Ishikawa (cell line): Measurements from ENCODE around the gene UHRF1.

ENCODE experiments used
- CEBPB ChIP-seq: IDR thresholded peaks from 2 replicates; pipeline ENCODE4 v1.6.1; 2012
- CREB1 ChIP-seq: IDR thresholded peaks from 2 replicates; pipeline ENCODE4 v1.6.1; 2012; ENCODE audit warnings: low read depth
- EGR1 ChIP-seq: IDR thresholded peaks from 2 replicates; pipeline ENCODE4 v1.6.1; 2012
- EP300 ChIP-seq: IDR thresholded peaks from 2 replicates; pipeline ENCODE4 v1.6.1; 2012; ENCODE audit warnings: borderline replicate concordance
- FOXM1 ChIP-seq: IDR thresholded peaks from 2 replicates; pipeline ENCODE4 v1.6.1; 2012; ENCODE audit warnings: low read depth, borderline replicate concordance
- NFIC ChIP-seq: IDR thresholded peaks from 2 replicates; pipeline ENCODE4 v1.6.1; 2012
- RAD21 ChIP-seq: IDR thresholded peaks from 2 replicates; pipeline ENCODE4 v1.6.1; 2012; ENCODE audit warnings: low read depth
- TAF1 ChIP-seq: IDR thresholded peaks from 2 replicates; pipeline ENCODE4 v1.6.1; 2012; ENCODE audit warnings: low read depth, mild to moderate bottlenecking
- TCF12 ChIP-seq: IDR thresholded peaks from 2 replicates; pipeline ENCODE4 v1.6.1; 2012; ENCODE audit warnings: low read depth
- TEAD4 ChIP-seq: IDR thresholded peaks from 2 replicates; pipeline ENCODE4 v1.6.1; 2012
- YY1 ChIP-seq: IDR thresholded peaks from 2 replicates; pipeline ENCODE4 v1.6.1; 2012; ENCODE audit warnings: low read depth
- ZBTB7A ChIP-seq: IDR thresholded peaks from 2 replicates; pipeline ENCODE4 v1.6.1; 2012; ENCODE audit warnings: low read depth
- TF ChIP-seq, protein P1 (sequence below): IDR thresholded peaks from 2 replicates; pipeline ENCODE4 v1.6.1; 2012
- TF ChIP-seq, protein P2 (sequence below): IDR thresholded peaks from 2 replicates; pipeline ENCODE4 v1.6.1; 2012
- TF ChIP-seq, protein P3 (sequence below): IDR thresholded peaks from 2 replicates; pipeline ENCODE4 v1.6.1; 2012; ENCODE audit warnings: low read depth, mild to moderate bottlenecking

The UHRF1 gene

DNA sequence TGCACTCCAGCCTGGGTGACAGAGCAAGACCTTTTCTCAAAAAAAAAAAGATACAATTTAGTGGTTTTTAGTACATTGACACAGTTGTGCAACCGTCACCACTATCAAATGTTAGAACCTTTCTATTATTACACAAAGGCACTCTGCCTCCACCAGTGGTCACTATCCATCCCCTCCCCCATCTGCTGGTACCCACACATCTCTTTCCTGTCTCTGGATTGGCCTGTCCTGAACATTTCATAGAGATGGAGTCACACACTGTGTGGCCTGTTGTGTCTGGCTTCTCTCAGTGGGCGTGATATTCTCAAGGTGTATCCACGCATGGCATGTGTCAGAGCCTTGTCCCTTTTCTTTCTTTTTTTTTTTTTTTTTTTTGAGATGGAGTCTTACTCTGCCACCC lies 70.8 kb downstream of the UHRF1 start:
- TF ChIP-seq EGR1 (no peak), TCF12 (no peak), CEBPB (no peak), RAD21 (no peak), ZBTB7A (no peak), CREB1 (no peak), NFIC (no peak), YY1 (no peak), TAF1 (no peak), FOXM1 (no peak), TEAD4 (no peak)
- TF ChIP-seq, protein P1, sequence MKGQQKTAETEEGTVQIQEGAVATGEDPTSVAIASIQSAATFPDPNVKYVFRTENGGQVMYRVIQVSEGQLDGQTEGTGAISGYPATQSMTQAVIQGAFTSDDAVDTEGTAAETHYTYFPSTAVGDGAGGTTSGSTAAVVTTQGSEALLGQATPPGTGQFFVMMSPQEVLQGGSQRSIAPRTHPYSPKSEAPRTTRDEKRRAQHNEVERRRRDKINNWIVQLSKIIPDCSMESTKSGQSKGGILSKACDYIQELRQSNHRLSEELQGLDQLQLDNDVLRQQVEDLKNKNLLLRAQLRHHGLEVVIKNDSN: no peak
- TF ChIP-seq, protein P2, sequence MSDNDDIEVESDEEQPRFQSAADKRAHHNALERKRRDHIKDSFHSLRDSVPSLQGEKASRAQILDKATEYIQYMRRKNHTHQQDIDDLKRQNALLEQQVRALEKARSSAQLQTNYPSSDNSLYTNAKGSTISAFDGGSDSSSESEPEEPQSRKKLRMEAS: no peak
- TF ChIP-seq, protein P3, sequence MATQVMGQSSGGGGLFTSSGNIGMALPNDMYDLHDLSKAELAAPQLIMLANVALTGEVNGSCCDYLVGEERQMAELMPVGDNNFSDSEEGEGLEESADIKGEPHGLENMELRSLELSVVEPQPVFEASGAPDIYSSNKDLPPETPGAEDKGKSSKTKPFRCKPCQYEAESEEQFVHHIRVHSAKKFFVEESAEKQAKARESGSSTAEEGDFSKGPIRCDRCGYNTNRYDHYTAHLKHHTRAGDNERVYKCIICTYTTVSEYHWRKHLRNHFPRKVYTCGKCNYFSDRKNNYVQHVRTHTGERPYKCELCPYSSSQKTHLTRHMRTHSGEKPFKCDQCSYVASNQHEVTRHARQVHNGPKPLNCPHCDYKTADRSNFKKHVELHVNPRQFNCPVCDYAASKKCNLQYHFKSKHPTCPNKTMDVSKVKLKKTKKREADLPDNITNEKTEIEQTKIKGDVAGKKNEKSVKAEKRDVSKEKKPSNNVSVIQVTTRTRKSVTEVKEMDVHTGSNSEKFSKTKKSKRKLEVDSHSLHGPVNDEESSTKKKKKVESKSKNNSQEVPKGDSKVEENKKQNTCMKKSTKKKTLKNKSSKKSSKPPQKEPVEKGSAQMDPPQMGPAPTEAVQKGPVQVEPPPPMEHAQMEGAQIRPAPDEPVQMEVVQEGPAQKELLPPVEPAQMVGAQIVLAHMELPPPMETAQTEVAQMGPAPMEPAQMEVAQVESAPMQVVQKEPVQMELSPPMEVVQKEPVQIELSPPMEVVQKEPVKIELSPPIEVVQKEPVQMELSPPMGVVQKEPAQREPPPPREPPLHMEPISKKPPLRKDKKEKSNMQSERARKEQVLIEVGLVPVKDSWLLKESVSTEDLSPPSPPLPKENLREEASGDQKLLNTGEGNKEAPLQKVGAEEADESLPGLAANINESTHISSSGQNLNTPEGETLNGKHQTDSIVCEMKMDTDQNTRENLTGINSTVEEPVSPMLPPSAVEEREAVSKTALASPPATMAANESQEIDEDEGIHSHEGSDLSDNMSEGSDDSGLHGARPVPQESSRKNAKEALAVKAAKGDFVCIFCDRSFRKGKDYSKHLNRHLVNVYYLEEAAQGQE: no peak

GRCh38 chr19:4980838-4981680 lies 71.8 kb downstream of the UHRF1 start:
- TF ChIP-seq, protein P1: no peak
- no peak for TF ChIP-seq CEBPB
- no peak for TF ChIP-seq NFIC
- TF ChIP-seq, protein P3: no peak
- no peak for TF ChIP-seq ZBTB7A
- no peak for TF ChIP-seq TAF1
- no peak for TF ChIP-seq RAD21
- no peak for TF ChIP-seq TCF12
- no peak for TF ChIP-seq FOXM1
- TF ChIP-seq YY1: no peak
- TF ChIP-seq EP300: no peak
- no peak for TF ChIP-seq CREB1
- TF ChIP-seq TEAD4: no peak
- TF ChIP-seq EGR1: no peak
- TF ChIP-seq, protein P2: no peak

DNA sequence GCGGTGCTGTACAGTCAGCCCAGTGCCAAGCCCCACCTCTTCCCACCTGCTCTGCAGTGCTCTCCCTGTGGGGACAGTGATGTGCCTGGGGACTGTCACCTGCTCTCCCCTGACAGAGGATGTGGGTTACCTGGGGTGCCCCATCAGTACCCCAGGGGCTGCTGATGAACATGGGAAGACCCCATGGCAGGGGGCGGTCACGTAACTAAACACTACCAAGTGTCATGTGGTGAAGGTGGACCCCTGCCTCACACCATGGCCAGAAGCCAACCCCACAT lies 72.3 kb downstream of the UHRF1 start:
- no peak for TF ChIP-seq CEBPB
- TF ChIP-seq NFIC: no peak
- no peak for TF ChIP-seq ZBTB7A
- no peak for TF ChIP-seq TAF1
- TF ChIP-seq EGR1: no peak

DNA sequence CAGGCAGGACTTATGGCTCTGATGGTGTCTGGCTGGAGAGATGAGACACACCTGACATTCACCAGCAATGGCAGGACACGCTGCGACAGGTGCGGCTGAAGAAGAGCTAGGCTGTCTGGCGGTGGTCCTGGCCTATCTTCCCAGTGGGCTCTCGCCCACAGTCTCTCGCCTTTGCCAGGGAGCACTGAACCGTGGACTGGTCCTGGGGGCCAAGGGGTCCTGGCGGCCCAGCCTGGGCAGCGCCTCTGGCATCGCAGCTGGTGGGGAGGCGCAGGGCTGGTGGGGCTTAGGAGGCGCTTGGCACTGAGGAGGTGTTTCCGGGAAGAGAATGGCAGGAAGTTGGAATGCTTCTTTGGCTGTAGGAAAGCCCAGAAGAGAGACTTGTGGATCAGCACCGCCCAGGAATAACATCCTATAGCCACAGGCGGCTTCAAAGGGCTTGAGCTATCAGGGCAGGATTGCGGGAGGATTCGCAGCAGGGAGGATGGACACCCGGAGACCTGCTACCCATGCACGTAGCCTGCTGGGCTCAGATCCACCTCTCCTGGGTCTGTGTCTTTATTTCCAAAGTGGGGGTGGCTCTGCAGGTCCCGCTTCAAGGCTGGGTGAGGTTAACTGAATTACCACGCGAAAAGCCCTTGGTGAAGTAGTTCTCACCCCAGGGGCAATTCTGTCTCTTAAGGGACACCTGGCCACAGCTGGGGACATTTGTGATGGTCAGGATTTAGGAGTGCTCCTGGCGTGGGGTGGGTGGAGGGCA lies 74.2 kb downstream of the UHRF1 start:
- TF ChIP-seq NFIC (no peak), CEBPB (no peak), EP300 (no peak), TCF12 (no peak)

- TF ChIP-seq, protein P1: no peak
- TF ChIP-seq CREB1: no peak
- no peak for TF ChIP-seq EP300
Measured at GRCh38 chr19:4984106-4984380, 74.7 kb downstream of the UHRF1 start.
